ENCODE measurements around the gene MTM1. TPM values are rescaled to one million over a fixed set of nuclear protein-coding genes. Genes with fewer than 3 reads are reported as not detected.

Gene MTM1
- total RNA-seq, 1 experiment from 2014 or later = 6.3 TPM

GRCh38 chrX:150664290-150664689, 95.9 kb downstream of the MTM1 start:
- peak; percentile 30 for DNase-seq (ENCODE audit: low spot score)

GRCh38 chrX:150676221-150676620, 107.8 kb downstream of the MTM1 start:
- DNase-seq (ENCODE audit: low spot score) = no peak

- no peak for DNase-seq (ENCODE audit: low spot score)
These were observed 112.6 kb downstream of the MTM1 start for GRCh38 chrX:150680974-150681373.

GRCh38 chrX:150683112-150683511, 114.7 kb downstream of the MTM1 start:
- no peak for DNase-seq (ENCODE audit: low spot score)

GRCh38 chrX:150683536-150684146, 115.2 kb downstream of the MTM1 start:
- DNase-seq (ENCODE audit: low spot score) = peak; percentile 16

- DNase-seq (ENCODE audit: low spot score) = peak; percentile 91
These were observed 120.6 kb downstream of the MTM1 start for GRCh38 chrX:150688911-150689451.

GRCh38 chrX:150690126-150690525, 121.7 kb downstream of the MTM1 start:
- DNase-seq (ENCODE audit: low spot score) = peak; percentile 70

GRCh38 chrX:150692296-150692695, 123.9 kb downstream of the MTM1 start:
- no peak for DNase-seq (ENCODE audit: low spot score)

- no peak for DNase-seq (ENCODE audit: low spot score)
These were observed 124.7 kb downstream of the MTM1 start, which contains the start of gene MTMR1 for GRCh38 chrX:150692831-150693724. Gene MTMR1 (plus strand): TSS chrX:150693396. CDS start chrX:150693531, 135 bp downstream.

- peak; percentile 30 for DNase-seq (ENCODE audit: low spot score)
These were observed 125.5 kb downstream of the MTM1 start for GRCh38 chrX:150693725-150694574.

GRCh38 chrX:150694738-150695410, 126.5 kb downstream of the MTM1 start:
- DNase-seq (ENCODE audit: low spot score) = no peak

- DNase-seq (ENCODE audit: low spot score) = no peak
These were observed 127.9 kb downstream of the MTM1 start for GRCh38 chrX:150696331-150696730.

- no peak for DNase-seq (ENCODE audit: low spot score)
These were observed 128.4 kb downstream of the MTM1 start for GRCh38 chrX:150696866-150697265.

- DNase-seq (ENCODE audit: low spot score) = no peak
These were observed 129.2 kb downstream of the MTM1 start for GRCh38 chrX:150697641-150698040.

GRCh38 chrX:150698981-150699380, 130.6 kb downstream of the MTM1 start:
- no peak for DNase-seq (ENCODE audit: low spot score)

- DNase-seq (ENCODE audit: low spot score) = no peak
These were observed 131.7 kb downstream of the MTM1 start for GRCh38 chrX:150700107-150700506.

GRCh38 chrX:150701377-150701776, 133.0 kb downstream of the MTM1 start:
- DNase-seq (ENCODE audit: low spot score) = no peak

- no peak for DNase-seq (ENCODE audit: low spot score)
These were observed 134.7 kb downstream of the MTM1 start for GRCh38 chrX:150702966-150703694.

GRCh38 chrX:150703695-150703974, 135.2 kb downstream of the MTM1 start:
- DNase-seq (ENCODE audit: low spot score) = no peak

- no peak for DNase-seq (ENCODE audit: low spot score)
These were observed 135.7 kb downstream of the MTM1 start for GRCh38 chrX:150704030-150704613.

Data from H4 (cell line).